Upper lobe of left lung (tissue), 4 donors: ENCODE measurements around the gene ATP6V1C2.

Experiments used
- EP300 ChIP-seq, 4 donors: sonication (generic); formaldehyde crosslinking; IDR thresholded peaks; one replicate each; pipeline ENCODE4 v1.5.1; 2017; ENCODE audit warnings: antibody characterized with exemption in 4 of 4, control low read depth in 2 of 4
- TF ChIP-seq, protein P1 (sequence below), 6 experiments: fragments of 450-650 bp in 4 of 6; fragments of 200-600 bp in 2 of 6; sonication (generic) in 2 of 6; IDR thresholded peaks; one replicate each; pipeline ENCODE4 v1.5.1; 2016 to 2019; ENCODE audit warnings: antibody characterized with exemption in 6 of 6

DNA sequence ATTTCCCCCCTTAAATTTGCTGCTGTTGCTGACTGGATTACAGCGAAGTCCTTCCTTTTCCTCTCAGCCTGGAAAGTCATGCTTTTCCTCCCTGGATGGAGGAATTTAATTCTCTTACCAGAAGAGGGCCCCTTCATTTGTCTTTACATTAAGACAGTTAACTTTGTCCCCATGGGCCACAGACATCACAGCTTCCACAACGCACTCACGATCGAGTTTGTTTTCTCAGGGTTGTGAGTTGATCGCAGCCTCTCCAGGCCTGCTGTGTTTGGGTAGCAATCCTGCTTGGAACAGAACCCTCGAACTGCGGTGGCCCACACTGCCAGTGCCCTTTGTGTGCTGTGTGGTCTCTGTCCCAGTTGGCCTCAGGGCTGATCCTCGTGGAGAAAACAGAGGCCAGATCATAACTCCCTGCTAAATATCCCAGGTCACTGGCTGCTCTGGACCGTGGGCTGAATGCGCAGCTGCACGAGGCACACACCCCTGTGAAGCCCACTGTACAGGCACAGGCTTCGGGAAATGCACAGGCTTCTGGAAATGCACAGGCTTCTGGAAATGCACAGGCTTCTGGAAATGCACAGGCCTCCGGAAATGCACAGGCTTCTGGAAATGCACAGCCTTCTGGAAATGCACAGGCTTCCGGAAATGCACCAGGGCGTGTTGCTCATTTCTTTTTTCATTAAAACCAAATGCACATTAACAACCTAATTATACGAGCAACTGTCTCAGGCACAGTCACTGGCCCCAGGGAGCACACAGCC is 93.3 kb downstream of the ATP6V1C2 start:
- TF ChIP-seq, protein P1, sequence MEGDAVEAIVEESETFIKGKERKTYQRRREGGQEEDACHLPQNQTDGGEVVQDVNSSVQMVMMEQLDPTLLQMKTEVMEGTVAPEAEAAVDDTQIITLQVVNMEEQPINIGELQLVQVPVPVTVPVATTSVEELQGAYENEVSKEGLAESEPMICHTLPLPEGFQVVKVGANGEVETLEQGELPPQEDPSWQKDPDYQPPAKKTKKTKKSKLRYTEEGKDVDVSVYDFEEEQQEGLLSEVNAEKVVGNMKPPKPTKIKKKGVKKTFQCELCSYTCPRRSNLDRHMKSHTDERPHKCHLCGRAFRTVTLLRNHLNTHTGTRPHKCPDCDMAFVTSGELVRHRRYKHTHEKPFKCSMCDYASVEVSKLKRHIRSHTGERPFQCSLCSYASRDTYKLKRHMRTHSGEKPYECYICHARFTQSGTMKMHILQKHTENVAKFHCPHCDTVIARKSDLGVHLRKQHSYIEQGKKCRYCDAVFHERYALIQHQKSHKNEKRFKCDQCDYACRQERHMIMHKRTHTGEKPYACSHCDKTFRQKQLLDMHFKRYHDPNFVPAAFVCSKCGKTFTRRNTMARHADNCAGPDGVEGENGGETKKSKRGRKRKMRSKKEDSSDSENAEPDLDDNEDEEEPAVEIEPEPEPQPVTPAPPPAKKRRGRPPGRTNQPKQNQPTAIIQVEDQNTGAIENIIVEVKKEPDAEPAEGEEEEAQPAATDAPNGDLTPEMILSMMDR (IDR thresholded peaks at IDR 0.05): no peak
- no peak for TF ChIP-seq EP300 (IDR thresholded peaks at IDR 0.05)
